GM18511 (cell line): Measurements from ENCODE around the gene SPINK6.

Source experiments
- ATAC-seq: cut with Tn5 transposase; IDR thresholded peaks from one replicate; pipeline ENCODE4 v1.9.1; 2021; ENCODE audit warnings: mild to moderate bottlenecking, moderate library complexity; ENCODE audit not compliant: unreplicated experiment

Gene SPINK6, protein sequence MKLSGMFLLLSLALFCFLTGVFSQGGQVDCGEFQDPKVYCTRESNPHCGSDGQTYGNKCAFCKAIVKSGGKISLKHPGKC

DNA sequence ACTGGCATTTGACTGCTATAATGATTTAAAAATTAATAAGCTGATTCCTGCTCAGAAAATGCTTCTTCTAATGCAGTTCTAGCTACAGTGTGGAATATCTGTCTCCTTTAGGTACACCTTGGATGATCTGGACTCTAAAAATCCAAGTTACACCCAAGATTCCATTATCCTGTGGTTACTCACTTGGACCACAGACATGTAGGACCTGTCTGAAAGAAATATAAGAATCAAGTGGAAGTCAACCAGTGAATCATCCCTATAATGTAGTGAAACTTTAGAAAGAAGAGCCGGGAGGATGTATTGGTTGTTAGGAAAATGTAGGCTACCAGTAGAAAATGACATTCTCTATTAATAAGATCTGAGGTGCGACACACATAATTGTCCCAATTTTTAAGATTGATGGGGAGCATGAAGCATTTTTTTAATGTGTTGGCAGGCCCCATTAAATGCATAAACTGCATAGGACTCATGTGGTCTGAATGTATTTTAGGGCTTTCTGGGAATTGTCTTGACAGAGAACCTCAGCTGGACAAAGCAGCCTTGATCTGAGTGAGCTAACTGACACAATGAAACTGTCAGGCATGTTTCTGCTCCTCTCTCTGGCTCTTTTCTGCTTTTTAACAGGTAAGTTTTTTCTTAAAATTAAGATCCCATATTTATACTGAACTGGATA, at the start of gene SPINK6:
SPINK6 (plus strand) TSS at position 512 of the 673 bp plus-strand sequence; CDS start at position 567, 55 bp downstream.
- no peak for ATAC-seq

DNA sequence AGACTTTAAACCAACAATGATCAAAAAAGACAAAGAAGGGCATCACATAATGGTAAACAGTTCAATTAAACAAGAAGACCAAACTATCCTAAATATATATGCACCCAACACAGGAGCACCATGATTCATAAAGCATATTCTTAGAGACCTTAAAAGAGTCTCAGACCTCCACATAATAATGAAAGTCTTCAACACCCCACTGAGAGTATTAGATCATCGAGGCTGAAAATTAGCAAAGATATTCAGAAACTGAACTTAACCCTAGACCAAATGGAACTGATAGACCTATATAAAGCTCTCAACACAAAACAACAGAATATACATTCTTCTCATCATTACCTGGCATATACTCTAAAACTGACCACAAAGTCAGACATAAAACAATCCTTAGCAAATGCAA, 46.2 kb upstream of the SPINK6 start:
- no peak for ATAC-seq

DNA sequence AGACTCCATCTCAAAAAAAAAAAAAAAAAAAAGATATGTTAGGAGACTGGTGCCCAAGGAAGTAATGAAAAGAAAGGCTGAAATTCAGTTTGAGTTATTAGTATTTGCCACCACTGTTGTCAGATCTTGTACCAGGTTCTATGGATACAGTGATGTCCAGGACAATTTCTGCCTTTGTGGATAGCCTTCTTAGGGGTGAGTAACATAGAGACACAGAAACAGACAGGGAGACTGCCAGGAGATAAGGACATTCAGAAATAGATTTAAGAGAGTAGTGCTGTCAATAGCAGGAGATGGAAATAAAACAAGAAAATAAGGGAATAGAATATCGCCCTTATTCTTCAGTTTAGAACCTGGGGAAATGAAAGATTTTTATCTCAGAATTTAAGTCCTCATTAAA, 40.8 kb upstream of the SPINK6 start:
- ATAC-seq = no peak

DNA sequence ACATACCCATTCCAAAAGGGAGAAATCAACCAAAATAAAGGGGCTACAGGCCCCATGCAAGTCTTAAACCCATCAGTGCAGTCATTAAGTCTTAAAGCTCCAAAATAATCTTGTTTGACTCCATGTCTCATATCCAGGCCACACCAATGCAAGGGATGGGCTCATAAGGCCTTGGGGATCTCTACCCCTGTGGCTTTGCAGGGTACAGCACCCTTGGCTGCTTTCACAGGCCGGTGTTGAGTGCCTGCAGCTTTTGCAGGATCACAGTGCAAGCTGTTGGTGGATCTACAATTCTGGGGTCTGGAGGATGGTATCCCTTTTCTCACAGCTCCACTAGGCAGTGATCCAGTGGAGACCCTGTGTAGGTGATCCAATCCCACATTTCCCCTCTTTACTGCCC, 39.5 kb upstream of the SPINK6 start:
- ATAC-seq = no peak

DNA sequence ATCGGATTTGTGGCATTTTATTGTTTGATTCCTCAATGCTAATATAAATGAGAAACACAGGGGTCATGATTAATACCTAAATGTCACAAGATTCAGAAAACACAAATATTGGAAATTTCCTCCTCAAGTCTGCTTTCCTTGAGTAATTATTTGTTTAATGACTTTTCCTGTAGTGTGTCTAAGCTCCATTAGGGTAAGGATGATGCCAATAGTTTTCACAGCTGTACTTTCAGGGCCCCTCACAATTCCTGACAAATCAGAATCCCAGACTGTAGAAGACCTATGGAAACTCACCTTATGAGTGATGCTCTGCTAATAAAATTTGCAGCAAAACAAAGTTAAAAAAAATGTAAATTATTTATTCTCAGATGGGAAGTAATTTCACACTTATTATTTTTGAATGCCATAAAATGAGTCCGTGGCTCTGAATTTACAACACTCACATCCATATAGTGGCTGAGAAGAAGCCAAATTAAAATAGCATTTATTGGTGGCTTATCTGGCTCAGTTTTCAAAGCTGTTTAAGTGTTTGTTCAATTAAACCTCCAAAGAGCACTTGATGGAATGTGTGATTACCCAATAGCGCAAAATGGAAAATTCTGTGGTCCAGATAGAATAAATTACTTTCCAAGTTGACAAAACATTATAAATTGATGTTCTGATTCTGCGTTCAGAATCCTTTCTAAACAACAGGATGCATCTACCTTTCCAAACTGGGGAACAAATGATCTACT, 36.1 kb upstream of the SPINK6 start:
- no peak for ATAC-seq

DNA sequence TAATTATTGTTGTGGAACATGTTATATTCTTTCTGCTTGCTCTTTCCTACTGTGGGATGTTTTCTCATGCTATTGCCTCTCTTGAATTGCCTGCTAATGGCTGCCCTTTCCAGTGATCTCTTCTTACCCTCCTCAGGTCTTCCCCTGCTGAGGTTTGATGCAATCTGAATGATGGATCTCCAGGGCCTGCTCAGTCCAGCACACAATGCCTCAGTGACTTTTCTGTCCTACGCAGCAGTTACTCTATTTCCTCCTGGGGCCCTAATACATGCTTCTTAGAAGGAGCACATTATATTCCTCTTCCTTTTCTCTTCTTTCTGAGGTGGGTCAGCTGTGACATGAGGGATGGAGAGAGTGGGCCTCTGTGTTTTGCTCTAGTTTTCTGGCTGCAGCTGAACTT, 34.6 kb upstream of the SPINK6 start, which contains the start of gene SPINK14:
SPINK14 (plus strand) TSS at position 301 of the 400 bp plus-strand sequence. CDS start 1,187 bp downstream, outside the sequence.
- ATAC-seq = no peak

DNA sequence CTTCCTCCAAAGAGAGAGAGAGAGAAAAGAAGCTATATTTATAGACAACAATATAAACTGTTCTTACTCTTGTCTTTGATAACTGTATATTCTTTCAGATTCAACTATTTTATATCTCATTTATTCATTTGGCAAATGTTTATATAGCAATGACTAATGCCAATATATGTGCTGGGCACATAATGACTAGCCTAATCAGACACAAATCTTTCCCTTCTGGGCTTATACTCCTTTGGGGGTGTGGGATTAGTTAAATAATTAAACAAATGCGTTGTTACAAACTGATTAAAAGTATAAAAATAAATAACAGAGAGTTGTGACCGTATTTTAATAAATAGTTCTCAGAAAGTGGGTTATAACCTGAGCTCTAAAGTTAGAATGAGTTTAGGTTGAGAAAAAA, 30.5 kb upstream of the SPINK6 start:
- ATAC-seq = no peak

DNA sequence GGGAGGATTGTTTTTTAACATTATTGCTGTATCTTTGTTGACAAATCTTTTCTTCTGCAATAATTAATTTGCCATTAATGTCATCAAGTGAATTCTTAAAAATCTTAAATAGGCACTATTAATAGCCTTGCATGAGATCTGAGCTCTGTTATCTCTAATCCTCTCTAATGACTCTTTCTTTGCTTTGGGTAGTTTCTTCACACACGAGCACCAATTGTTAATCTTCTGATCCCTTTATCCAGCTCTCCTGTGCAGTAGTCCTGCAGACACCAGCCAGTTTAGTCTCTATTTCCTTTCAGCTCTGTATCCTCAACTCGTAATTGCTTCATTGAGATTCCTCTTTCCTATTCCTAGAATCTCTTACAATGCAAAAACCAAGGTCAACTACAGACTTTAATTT, 26.4 kb upstream of the SPINK6 start:
- ATAC-seq = no peak

DNA sequence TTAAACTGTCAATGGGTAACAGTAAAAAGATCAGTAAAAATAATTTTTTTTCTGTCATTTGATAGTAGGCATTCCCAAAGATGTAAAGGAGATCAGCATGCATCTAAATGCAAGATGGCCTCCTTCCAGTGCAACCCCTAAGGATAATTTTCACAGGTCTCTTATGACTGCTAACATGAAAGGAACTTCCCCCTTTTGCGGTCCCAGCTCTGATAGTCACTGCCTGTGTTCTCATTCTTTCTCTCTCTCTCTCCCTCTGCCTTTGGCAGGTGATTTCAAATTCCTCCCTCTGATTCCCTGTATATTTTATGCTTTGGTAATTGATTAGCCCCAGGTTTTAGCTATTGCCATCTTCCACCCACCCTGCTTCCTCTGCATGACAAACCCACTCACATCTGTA, 25.6 kb upstream of the SPINK6 start:
- no peak for ATAC-seq

DNA sequence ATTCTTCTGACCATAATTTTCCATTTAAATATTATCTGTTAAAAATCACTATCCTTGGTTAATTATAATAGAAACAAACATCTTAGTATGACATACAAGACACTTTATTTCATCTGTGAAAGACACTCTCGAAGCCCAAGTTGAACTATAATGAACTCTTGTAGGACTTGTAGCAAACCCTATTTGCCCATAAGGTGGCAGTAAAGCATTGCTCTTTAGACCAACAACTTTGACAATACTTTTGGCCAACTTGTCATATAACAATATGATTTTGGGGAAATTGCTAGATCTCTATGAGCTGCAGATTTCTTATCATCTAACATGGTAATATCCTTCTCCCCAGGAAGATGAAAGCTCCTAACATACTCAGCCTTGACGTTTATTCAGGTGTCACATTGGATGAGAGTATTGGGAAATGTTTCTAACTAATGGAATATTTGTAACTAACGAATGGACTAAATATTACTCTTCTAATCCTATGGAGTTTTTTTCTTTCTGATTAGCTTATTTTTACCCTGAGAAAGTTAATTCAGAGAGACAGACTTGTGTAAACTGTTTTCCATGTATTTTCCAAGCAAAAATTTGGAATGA, 23.5 kb upstream of the SPINK6 start:
- ATAC-seq = peak; percentile 80

DNA sequence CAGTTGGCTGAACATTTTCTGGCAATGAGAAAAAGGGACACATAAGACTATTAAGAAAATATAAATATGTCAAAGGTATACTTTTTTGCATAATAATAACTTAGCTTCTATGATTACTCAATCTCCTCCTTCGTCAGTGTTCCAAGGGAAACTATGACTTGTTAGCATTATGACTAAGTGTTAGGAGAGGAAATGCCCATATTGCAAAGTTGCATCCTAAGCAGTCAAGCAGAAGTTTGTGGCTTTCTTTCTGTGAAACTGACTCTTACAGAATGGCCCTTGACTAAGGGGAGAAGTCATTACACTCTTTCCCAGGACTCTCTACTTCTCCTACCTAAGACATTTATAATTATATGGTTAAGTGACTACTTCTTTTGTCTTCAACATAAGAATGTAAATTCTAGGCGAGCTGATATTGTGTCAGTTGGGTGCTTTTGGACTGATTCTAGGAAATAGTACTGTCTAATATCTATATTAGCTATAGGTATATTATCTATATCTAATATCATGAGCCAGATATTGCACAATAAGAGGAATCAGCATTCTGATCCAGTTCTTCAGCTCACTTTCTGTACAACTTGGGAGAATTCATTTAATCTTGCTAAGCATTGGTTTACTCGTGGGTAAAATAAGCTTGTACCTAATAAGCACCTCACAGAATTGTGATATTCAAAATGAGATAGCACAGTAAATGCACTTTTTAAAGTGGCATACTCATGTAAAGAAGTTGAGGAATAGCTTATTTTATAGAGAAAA, 16.4 kb upstream of the SPINK6 start:
- peak; percentile 77 for ATAC-seq

DNA sequence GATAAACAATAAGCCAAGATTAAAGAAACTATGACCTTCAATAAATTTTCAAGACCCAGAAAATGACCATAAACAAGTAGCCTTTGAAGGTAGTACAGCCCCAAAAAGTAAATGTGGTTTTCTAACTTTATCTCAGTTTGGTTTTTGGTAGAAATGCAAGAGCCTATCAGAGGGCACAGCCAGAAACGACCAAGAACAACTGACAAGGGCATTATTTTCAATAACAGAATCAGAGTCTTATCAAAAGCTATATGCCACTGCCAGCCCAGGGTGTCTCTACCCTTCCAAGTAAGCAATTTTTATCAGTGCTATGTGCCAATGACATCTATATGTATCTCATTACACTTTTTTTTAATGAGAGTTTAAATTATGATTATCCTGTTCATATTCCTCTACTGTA, 11.8 kb upstream of the SPINK6 start:
- no peak for ATAC-seq

DNA sequence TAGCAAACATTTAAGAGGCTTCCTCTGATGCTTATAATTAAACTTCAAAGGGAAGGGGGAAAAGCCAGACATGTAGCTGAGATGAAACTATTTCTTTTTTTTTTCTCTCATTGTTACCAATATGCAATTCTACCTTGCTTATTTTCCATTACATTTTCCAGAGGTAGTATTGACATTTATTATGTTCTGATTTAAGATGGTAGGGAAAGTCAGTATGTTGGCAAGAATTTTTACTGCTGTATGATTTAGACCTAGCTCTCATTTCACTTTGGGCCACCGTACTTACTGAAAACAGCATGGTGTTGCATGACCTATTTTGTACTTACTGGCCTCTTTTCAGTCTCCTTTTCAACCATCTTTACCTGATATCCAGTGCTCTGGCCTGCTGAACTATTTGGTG, 9.6 kb upstream of the SPINK6 start:
- ATAC-seq = no peak

DNA sequence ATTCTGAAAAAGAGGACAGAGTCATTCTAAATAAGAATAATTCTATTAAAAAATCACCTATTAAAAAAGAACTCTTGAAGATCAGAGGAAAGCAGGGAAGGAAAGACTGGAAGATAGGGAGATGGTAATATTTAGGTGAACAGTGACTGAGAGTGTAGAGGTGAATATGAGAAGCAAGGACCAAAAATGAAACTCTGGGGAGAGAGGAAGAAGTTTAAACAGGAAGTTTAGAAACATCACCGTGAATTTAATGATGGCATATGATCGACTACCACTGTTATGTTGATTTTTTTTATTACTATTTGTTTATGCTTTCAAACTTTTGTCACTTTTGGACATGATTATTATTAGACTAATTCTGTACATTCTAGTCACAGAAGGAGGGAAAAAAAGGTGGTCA, 1.7 kb upstream of the SPINK6 start:
- no peak for ATAC-seq

DNA sequence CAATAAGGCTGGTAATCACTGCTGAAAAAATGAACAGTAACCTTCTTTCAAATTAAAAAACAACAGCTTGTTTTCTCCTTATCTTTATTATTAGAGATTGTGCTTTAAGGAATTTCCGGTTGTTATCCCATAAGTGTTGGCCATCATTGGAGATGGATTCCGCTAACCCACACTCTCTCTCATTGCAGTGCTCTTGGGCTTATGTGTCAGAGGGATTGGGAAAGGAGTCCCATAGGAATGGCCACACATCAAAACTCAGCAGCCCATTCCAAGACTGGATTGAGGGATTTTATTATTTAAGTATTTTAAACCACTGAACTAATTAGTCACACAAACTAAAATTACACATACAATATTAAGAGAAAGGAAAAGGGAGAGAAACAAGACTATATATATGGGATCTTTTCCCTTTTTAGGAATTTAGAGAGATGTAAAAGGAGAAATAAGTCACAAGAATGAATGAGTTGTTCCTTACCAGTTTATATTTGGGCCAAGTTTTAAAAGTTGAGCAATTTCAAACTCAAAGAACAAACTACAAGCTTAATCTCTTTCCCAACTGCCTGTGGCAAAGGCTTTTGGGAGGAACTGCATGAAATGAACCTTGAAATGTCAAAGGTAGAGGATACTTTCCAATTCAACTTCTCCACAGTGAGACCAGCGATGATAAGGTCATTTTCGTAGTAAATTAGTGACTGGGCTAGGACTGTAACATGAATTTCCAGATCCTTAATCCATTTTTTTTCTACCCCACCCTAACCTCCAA, 2.4 kb downstream of the SPINK6 start:
- ATAC-seq = no peak

DNA sequence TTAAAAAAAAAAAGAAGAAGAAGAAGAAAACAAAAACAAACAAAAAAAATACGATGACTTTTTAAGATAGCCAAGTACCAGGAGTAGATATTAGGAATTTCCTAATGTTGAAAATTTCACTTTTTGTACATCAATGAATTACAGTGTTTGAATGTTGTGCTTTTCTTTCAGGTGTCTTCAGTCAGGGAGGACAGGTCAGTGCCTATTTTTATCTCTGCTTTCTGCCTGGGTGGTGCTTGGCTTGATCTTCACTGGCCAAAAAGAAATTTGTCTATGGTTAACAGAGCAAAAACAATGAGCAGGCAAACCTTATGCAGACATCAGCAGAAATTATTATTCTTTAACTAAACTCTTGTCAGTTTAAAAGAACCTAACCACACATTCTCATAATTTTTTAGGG, 3.0 kb downstream of the SPINK6 start:
- no peak for ATAC-seq

DNA sequence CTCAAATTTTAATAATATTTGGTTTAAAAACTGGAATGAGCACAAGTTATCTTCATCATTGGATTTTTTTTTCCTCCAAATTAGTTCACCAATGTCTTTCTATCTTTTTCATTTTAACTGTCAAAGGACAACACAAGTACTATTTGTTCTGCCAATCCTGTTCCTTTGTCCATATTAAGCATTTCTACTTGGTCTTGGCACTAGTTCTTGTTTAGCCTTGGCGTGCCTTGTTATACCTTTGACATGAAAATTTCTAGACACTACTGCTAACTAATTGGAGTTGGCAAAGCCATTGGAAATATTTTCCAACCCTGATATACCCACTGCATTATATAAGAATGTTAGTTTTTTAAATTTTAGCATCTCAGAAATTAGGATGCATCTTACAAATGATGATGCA, 3.8 kb downstream of the SPINK6 start:
- no peak for ATAC-seq

DNA sequence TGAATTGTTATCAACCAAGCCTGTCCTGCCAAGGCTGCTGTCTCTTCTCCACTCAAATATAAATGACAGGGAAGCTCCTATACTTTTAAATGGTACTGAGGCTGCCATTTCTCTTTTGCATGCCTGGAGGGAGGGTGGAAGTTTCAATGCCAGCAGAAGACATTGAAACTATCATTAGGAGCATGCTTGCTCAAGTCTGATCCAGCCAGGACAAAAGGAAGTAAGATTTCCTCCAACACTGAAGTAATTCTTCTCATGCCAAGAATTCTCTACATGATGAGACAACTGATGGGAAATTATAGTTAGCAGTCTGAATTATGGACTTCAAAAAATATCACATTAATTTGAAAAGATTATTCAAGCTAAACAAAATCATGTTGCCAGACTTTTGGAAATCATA, 5.4 kb downstream of the SPINK6 start:
- ATAC-seq = no peak

DNA sequence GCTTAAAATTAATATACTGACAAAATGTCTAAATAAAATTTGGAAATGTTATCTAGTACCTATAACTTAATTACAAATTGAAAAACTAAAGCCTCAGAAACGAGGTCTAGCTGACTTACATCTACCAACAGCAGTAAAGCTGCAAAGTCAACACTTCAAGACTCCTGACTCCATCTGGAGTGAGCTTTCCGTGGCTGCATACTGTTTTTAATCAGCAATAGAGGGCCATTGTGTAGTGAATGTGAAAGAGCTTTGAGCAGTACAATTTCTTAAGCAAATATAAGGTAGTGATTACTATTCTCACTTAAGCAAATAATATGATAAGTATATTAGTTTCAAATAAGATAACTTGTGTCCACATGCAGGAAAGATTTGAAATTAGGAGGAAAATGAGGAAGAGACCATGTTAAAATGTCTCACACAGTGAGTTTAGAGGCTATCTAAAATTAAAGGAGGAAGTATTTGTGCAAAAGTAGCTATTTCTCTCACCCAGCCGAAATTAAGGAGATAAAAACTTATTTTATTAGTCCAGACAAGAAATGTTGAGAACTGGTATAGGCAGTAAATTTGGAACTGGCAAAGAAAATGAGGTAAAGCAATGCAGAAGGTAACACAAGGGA, 6.4 kb downstream of the SPINK6 start:
- no peak for ATAC-seq

DNA sequence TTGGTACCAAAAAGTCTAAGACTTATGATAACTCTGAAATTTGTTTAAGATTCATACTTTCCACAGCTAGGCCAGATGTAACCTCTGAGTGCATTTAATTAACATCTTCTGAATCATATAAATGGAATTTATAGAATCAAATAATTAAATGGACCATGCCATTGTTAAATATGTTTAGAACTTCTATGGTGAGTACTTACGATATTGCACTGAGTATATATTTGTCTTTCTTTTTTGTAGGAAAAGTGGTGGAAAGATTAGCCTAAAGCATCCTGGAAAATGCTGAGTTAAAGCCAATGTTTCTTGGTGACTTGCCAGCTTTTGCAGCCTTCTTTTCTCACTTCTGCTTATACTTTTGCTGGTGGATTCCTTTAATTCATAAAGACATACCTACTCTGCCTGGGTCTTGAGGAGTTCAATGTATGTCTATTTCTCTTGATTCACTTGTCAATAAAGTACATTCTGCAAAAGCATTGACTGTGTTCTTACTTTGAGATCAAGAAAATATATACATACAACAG, 11.9 kb downstream of the SPINK6 start:
- no peak for ATAC-seq
